Sigmoid colon (tissue), 7 donors: ENCODE data around the gene ESYT2. TPM values are rescaled to one million over a fixed set of nuclear protein-coding genes. Genes with fewer than 3 reads are reported as not detected.

Experiments
- DNase-seq: peaks from one replicate; pipeline ENCODE4 v3.0.0-alpha.2; 2019
- H3K27ac ChIP-seq, 4 donors: fragments of 200-600 bp; sonication (generic); one replicate each; pipeline ENCODE4 v1.5.1; 2016 to 2019; ENCODE audit warnings: mild to moderate bottlenecking in 1 of 4
- H3K27me3 ChIP-seq, 3 donors: fragments of 200-600 bp; sonication (generic); one replicate each; pipeline ENCODE4 v1.5.1; 2019; ENCODE audit warnings: mild to moderate bottlenecking in 1 of 3
- H3K36me3 ChIP-seq, 4 donors: fragments of 200-600 bp; sonication (generic); one replicate each; pipeline ENCODE4 v1.5.1; 2016 to 2019
- H3K4me1 ChIP-seq, 4 donors: fragments of 200-600 bp; sonication (generic); one replicate each; pipeline ENCODE4 v1.5.1; 2017 to 2019
- H3K4me3 ChIP-seq, 4 donors: fragments of 200-600 bp; sonication (generic); one replicate each; pipeline ENCODE4 v1.5.1; 2017 to 2019; ENCODE audit warnings: mild to moderate bottlenecking in 2 of 4, moderate library complexity in 1 of 4
- H3K9me3 ChIP-seq, 4 donors: fragments of 200-600 bp in 3 of 4; sonication (generic) in 3 of 4; one replicate each; pipeline versions ENCODE4 v1.5.1 to v1.6.1; 2013 to 2019
- EP300 ChIP-seq, 4 donors: sonication (generic); formaldehyde crosslinking; IDR thresholded peaks; one replicate each; pipeline ENCODE4 v1.6.1; 2017; ENCODE audit warnings: antibody characterized with exemption in 4 of 4
- POLR2A ChIP-seq, 2 donors: fragments of 450-650 bp; IDR thresholded peaks; one replicate each; pipeline ENCODE4 v1.6.1; 2016; ENCODE audit warnings: antibody characterized with exemption in 2 of 2, mild to moderate bottlenecking in 2 of 2, moderate library complexity in 2 of 2
- POLR2AphosphoS5 ChIP-seq, 4 donors: sonication (generic); formaldehyde crosslinking; IDR thresholded peaks; one replicate each; pipeline ENCODE4 v1.6.1; 2017; ENCODE audit warnings: antibody characterized with exemption in 4 of 4
- WGBS, 2 donors: extraction: QIAGEN DNeasy Blood & Tissue Kit; methylation state at CpG; one replicate each; pipeline ENCODE4 v1.1.7; 2013; 5-methylcytosine and 5-hydroxymethylcytosine counted together
- intact Hi-C: fragments of 100-400 bp; cut with DNase I; formaldehyde crosslinking; loops from one replicate; pipeline ENCODE4 v1.15.1; 2023
- polyA plus RNA-seq, 3 donors: library from polyadenylated mRNA; stranded (reverse); fragments of 200-250 nt; gene quantifications; one replicate each; pipeline ENCODE4 v1.2.3, GENCODE V29; 2013
- total RNA-seq, 4 donors: library from RNA; depleted of rRNA; stranded (reverse); fragments of >200 nt; gene quantifications; one replicate each; pipeline ENCODE4 v1.1.0, GENCODE V29; 2016
- TF ChIP-seq, protein P1 (sequence below), 4 experiments: fragments of 450-650 bp in 3 of 4; fragments of 200-600 bp in 1 of 4; IDR thresholded peaks; one replicate each; pipeline ENCODE4 v1.5.1; 2016 to 2019; ENCODE audit warnings: antibody characterized with exemption in 4 of 4, mild to moderate bottlenecking in 3 of 4, moderate library complexity in 2 of 4
- donor health status: healthy with polysubstance abuse.
- donor health status: Bipolar disorder and iron deficiency.
- donor health status: healthy.

Gene ESYT2
- total and polyA plus RNA-seq, 7 donors: 6.9 to 127 (median 105) TPM

DNA sequence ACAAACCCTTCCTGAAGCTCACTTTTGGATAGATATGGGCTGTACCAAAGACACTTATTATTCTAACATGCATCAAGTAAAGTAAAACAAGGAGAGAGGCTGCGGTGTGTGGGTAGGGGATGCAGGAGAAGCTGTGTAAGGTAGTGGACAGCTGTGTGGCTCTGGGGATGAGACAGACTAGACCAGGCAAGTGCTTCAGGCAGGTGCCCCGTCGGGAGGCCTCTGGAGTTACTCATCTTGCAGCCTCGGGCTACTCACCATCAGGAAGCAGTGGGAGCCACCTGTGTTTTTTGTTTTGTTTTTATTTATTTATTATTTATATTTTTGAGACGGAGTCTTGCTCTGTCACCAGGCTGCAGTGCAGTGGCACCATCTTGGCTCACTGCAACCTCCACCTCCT, 75.4 kb downstream of the ESYT2 start:
- H3K27ac ChIP-seq: no peak overlapping the region
- no peak overlapping the region for H3K4me3 ChIP-seq
- peaks cover 6 to 87% (median 22%) of the 10 kb centered on the region in 4 donors for H3K36me3 ChIP-seq

GRCh38 chr7:158751751-158752150, 77.6 kb downstream of the ESYT2 start:
- Histone ChIP-seq H3K4me1 (no peaks in the 10 kb centered on the region), H3K27ac (no peak overlapping the region), H3K4me3 (no peak overlapping the region), H3K36me3 (peaks cover 3 to 88% (median 19%) of the 10 kb centered on the region in 4 donors), H3K9me3 (no peaks in the 10 kb centered on the region), H3K27me3 (no peaks in the 10 kb centered on the region)
- no peak for DNase-seq
- intact Hi-C loops: no loop called here
- TF ChIP-seq POLR2AphosphoS5 (IDR thresholded peaks at IDR 0.05): no peak
- TF ChIP-seq POLR2A (IDR thresholded peaks at IDR 0.05): no peak
- TF ChIP-seq, protein P1, sequence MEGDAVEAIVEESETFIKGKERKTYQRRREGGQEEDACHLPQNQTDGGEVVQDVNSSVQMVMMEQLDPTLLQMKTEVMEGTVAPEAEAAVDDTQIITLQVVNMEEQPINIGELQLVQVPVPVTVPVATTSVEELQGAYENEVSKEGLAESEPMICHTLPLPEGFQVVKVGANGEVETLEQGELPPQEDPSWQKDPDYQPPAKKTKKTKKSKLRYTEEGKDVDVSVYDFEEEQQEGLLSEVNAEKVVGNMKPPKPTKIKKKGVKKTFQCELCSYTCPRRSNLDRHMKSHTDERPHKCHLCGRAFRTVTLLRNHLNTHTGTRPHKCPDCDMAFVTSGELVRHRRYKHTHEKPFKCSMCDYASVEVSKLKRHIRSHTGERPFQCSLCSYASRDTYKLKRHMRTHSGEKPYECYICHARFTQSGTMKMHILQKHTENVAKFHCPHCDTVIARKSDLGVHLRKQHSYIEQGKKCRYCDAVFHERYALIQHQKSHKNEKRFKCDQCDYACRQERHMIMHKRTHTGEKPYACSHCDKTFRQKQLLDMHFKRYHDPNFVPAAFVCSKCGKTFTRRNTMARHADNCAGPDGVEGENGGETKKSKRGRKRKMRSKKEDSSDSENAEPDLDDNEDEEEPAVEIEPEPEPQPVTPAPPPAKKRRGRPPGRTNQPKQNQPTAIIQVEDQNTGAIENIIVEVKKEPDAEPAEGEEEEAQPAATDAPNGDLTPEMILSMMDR (IDR thresholded peaks at IDR 0.05): no peak
- TF ChIP-seq EP300 (IDR thresholded peaks at IDR 0.05): no peak
- 93 to 94% methylated on average over 3 of the region's 3 CpGs for WGBS, 2 donors

More for the DNA sequence above, 75.4 kb downstream of the ESYT2 start:
- no peaks in the 10 kb centered on the region for H3K4me1 ChIP-seq
- intact Hi-C loops: no loop called here
- H3K27me3 ChIP-seq: no peaks in the 10 kb centered on the region
- TF ChIP-seq, protein P1 (IDR thresholded peaks at IDR 0.05): no peak
- no peak for TF ChIP-seq POLR2A (IDR thresholded peaks at IDR 0.05)
- no peaks in the 10 kb centered on the region for H3K9me3 ChIP-seq
- DNase-seq: no peak
- 94 to 95% methylated on average over 5 of the region's 5 CpGs for WGBS, 2 donors

DNA sequence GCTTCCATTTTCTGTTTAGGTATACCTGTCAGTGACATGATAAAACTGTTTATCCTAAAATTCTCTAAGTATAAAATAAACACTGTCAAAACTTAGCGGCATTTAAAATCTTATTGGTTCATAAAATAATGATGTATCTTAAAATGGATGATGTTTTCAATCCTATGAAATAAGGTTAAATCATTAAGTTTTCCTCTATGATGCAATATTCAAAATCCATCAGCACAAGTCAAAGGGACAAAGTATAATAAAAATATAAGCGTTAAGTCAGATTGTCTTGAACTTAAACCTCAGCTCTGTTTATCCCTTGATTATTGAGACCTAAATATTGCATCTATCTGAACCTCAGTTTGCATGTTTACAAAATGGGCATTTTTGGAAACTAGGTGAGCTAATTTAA, 78.1 kb downstream of the ESYT2 start:
- no peak for TF ChIP-seq POLR2A (IDR thresholded peaks at IDR 0.05)
- no peak for TF ChIP-seq EP300 (IDR thresholded peaks at IDR 0.05)
- TF ChIP-seq POLR2AphosphoS5 (IDR thresholded peaks at IDR 0.05): no peak
- TF ChIP-seq, protein P1 (IDR thresholded peaks at IDR 0.05): no peak
- Histone ChIP-seq H3K27me3 (no peaks in the 10 kb centered on the region), H3K9me3 (no peaks in the 10 kb centered on the region), H3K36me3 (peaks cover 4 to 88% (median 22%) of the 10 kb centered on the region in 4 donors), H3K27ac (no peak overlapping the region), H3K4me1 (no peaks in the 10 kb centered on the region), H3K4me3 (no peak overlapping the region)
- DNase-seq: no peak
- intact Hi-C loops: no loop called here
- WGBS, 2 donors: 86 to 97% methylated on average over 2 of the region's 2 CpGs

DNA sequence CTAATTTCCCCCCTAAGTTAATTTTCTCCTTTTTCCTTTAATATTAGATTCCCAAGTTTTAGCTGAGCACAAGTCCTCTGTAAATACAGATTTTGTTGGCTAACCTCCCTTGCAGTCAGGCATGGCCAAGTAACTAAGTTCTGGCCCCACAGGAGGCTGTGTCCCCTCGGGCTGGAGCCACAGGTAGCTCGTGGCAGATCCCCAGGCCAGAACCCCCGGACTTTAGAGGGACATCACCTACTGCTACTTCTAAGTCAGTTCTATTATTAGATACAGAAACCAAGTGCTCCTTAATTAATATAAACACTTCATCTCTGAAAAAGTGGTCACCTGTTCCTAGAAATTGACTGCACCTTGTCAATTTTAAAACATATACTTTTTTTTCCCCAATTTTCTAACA, 78.6 kb downstream of the ESYT2 start:
- no peaks in the 10 kb centered on the region for H3K27me3 ChIP-seq
- H3K4me3 ChIP-seq: no peak overlapping the region
- intact Hi-C loops: no loop called here
- no peaks in the 10 kb centered on the region for H3K4me1 ChIP-seq
- 93 to 94% methylated on average over 3 of the region's 3 CpGs for whole genome bisulfite sequencing, 2 donors
- DNase-seq: no peak
- no peak overlapping the region for H3K27ac ChIP-seq
- H3K9me3 ChIP-seq: no peaks in the 10 kb centered on the region
- peaks cover 8 to 88% (median 25%) of the 10 kb centered on the region in 4 donors for H3K36me3 ChIP-seq
- TF ChIP-seq EP300 (IDR thresholded peaks at IDR 0.05) (no peak), POLR2A (IDR thresholded peaks at IDR 0.05) (no peak), POLR2AphosphoS5 (IDR thresholded peaks at IDR 0.05) (no peak)
- TF ChIP-seq, protein P1 (IDR thresholded peaks at IDR 0.05): no peak

DNA sequence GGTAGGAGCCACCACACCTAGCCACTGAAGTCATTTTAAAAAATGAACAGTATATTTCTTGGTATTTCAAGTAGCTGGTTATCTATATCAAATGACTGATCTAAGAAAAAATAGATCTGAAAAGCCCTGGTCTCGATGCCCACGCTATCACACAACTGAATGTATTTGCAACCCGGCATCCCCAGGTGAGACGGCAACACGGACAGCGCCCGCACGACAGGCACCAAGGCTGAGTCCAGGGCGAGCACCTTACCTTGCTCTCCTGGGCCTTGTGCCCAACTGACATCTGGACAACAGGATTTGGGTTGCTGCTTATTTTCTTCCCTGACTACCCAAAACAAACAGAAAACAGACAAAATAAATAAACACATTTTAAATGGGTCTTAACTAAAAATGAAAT, 79.9 kb downstream of the ESYT2 start:
- DNase-seq: no peak
- Histone ChIP-seq H3K36me3 (peaks cover 8 to 87% (median 21%) of the 10 kb centered on the region in 4 donors), H3K4me3 (no peak overlapping the region), H3K27ac (no peak overlapping the region), H3K27me3 (no peaks in the 10 kb centered on the region), H3K9me3 (no peaks in the 10 kb centered on the region), H3K4me1 (no peaks in the 10 kb centered on the region)
- intact Hi-C loops: no loop called here
- TF ChIP-seq, protein P1 (IDR thresholded peaks at IDR 0.05): no peak
- TF ChIP-seq EP300 (IDR thresholded peaks at IDR 0.05) (no peak), POLR2A (IDR thresholded peaks at IDR 0.05) (no peak), POLR2AphosphoS5 (IDR thresholded peaks at IDR 0.05) (no peak)
- 97 to 98% methylated on average over 9 of the region's 9 CpGs for WGBS, 2 donors
